ENCODE measurements around the gene GIMAP4. TPM values are rescaled to one million over a fixed set of nuclear protein-coding genes. Genes with fewer than 3 reads are reported as not detected.

The GIMAP4 gene
- not detected in 5 replicates for total RNA-seq (2022; extraction: Qiagen RNA extraction; ENCODE audit: low read depth)

GRCh38 chr7:150567169-150567568, at the start of gene GIMAP4:
GIMAP4 (plus strand) TSS chr7:150567390; CDS start chr7:150569902, 2,512 bp downstream.

Other genes starting within 250 kb of the GIMAP4 start
- 0.07 to 0.20 TPM in 2 of 5 replicates, not detected in the others for gene LRRC61, start 244.0 kb upstream of the GIMAP4 start, total RNA-seq (2022; extraction: Qiagen RNA extraction; ENCODE audit: low read depth)
- 0.36 TPM in 1 of 5 replicates, not detected in the others for gene ACTR3C, start 243.8 kb upstream of the GIMAP4 start, total RNA-seq (2022; extraction: Qiagen RNA extraction; ENCODE audit: low read depth)
- not detected in 5 replicates for gene RARRES2, start 225.8 kb upstream of the GIMAP4 start, total RNA-seq (2022; extraction: Qiagen RNA extraction; ENCODE audit: low read depth)
- gene REPIN1, start 198.6 kb upstream of the GIMAP4 start, total RNA-seq (2022; extraction: Qiagen RNA extraction; ENCODE audit: low read depth) = 72.0 to 88.5 TPM (median 83.6 TPM) in 5 replicates
- 4.5 to 6.3 TPM (median 5.2 TPM) in 5 replicates for gene ZNF775, start 188.1 kb upstream of the GIMAP4 start, total RNA-seq (2022; extraction: Qiagen RNA extraction; ENCODE audit: low read depth)
- not detected in 5 replicates for gene GIMAP8, start 116.8 kb upstream of the GIMAP4 start, total RNA-seq (2022; extraction: Qiagen RNA extraction; ENCODE audit: low read depth)
- gene GIMAP7, start 52.5 kb upstream of the GIMAP4 start, total RNA-seq (2022; extraction: Qiagen RNA extraction; ENCODE audit: low read depth) = not detected in 5 replicates
- gene GIMAP6, start 65.0 kb downstream of the GIMAP4 start, total RNA-seq (2022; extraction: Qiagen RNA extraction; ENCODE audit: low read depth) = not detected in 5 replicates
- 0.08 TPM in 1 of 5 replicates, not detected in the others for gene GIMAP2, start 118.3 kb downstream of the GIMAP4 start, total RNA-seq (2022; extraction: Qiagen RNA extraction; ENCODE audit: low read depth)
- not detected in 5 replicates for gene GIMAP1, start 149.2 kb downstream of the GIMAP4 start, total RNA-seq (2022; extraction: Qiagen RNA extraction; ENCODE audit: low read depth)
- 0.14 TPM in 1 of 5 replicates, not detected in the others for gene GIMAP5, start 170.0 kb downstream of the GIMAP4 start, total RNA-seq (2022; extraction: Qiagen RNA extraction; ENCODE audit: low read depth)
- gene TMEM176B, start 233.0 kb downstream of the GIMAP4 start, total RNA-seq (2022; extraction: Qiagen RNA extraction; ENCODE audit: low read depth) = 0.11 TPM in 1 of 5 replicates, not detected in the others
- not detected in 5 replicates for gene TMEM176A, start 233.4 kb downstream of the GIMAP4 start, total RNA-seq (2022; extraction: Qiagen RNA extraction; ENCODE audit: low read depth)